Activated CD4-positive, alpha-beta T cell treated with anti-CD3 and anti-CD28 coated beads, Interleukin-2, amount 10 ng/mL, durations not matched to agents 7 days and 5 days (primary cell): ENCODE results near the gene MYO18A. TPM values are rescaled to one million over a fixed set of nuclear protein-coding genes. Genes with fewer than 3 reads are reported as not detected.

ENCODE experiments used
- CTCF ChIA-PET: fragments of 350-600 bp; sonication (Branson Sonifier 250); formaldehyde crosslinking; loops from one replicate; lab custom pipeline; 2021; ENCODE audit warnings: antibody characterized with exemption; lab: Charles Lee
- POLR2A ChIA-PET: fragments of 350-600 bp; sonication (Branson Sonifier 250); formaldehyde crosslinking; loops from one replicate; lab custom pipeline; 2021; ENCODE audit warnings: antibody characterized with exemption; lab: Charles Lee
- DNase-seq: peaks from one replicate; pipeline ENCODE4 v3.0.0-alpha.2; 2020
- H3K27ac Mint-ChIP-seq: one replicate; pipeline ENCODE4 v1.8.0; 2021; ENCODE audit warnings: mild to moderate bottlenecking, moderate library complexity, mixed read lengths
- H3K27me3 Mint-ChIP-seq: one replicate; pipeline ENCODE4 v1.8.0; 2021; ENCODE audit warnings: mixed read lengths
- H3K36me3 Mint-ChIP-seq: one replicate; pipeline ENCODE4 v1.8.0; 2021; ENCODE audit warnings: low read depth, mixed read lengths
- H3K4me1 Mint-ChIP-seq: one replicate; pipeline ENCODE4 v1.8.0; 2021; ENCODE audit warnings: mixed read lengths
- H3K4me3 Mint-ChIP-seq: one replicate; pipeline ENCODE4 v1.8.0; 2021; ENCODE audit warnings: mild to moderate bottlenecking, moderate library complexity, mixed read lengths
- H3K9me3 Mint-ChIP-seq: one replicate; pipeline ENCODE4 v1.8.0; 2021; ENCODE audit warnings: mixed read lengths
- total RNA-seq, 2 experiments: library from RNA; stranded (reverse); gene quantifications; one replicate each; pipeline ENCODE4 v1.2.3, GENCODE V29; 2021

MYO18A gene
- total RNA-seq, 2 experiments from 2014 or later, result 82.2 to 101 TPM

- Mint-ChIP-seq H3K27ac (no peak overlapping the region), H3K9me3 (peaks cover 10% of the 10 kb centered on the region), H3K4me3 (no peak overlapping the region), H3K4me1 (no peaks in the 10 kb centered on the region), H3K36me3 (peaks cover 3% of the 10 kb centered on the region), H3K27me3 (peaks cover 45% of the 10 kb centered on the region)
- ChIA-PET POLR2A (no interaction called here), CTCF (interaction anchor here (1.8 kb wide), 1 partner anchor 16 kb away, joined by 4 read pairs; no protein-coding TSS in a partner anchor)
- no peak for DNase-seq
Measured at GRCh38 chr17:29032013-29032856, 148.0 kb downstream of the MYO18A start.

GRCh38 chr17:29031488-29031887 is 148.7 kb downstream of the MYO18A start:
- Mint-ChIP-seq H3K9me3 (peaks cover 10% of the 10 kb centered on the region), H3K36me3 (peaks cover 3% of the 10 kb centered on the region), H3K4me1 (no peaks in the 10 kb centered on the region), H3K27me3 (peaks cover 49% of the 10 kb centered on the region), H3K27ac (no peak overlapping the region), H3K4me3 (no peak overlapping the region)
- ChIA-PET POLR2A (no interaction called here), CTCF (no interaction called here)
- DNase-seq, result no peak

- no peaks in the 10 kb centered on the region for H3K36me3 Mint-ChIP-seq
- CTCF ChIA-PET, result interaction anchor here (0.6 kb wide), 1 partner anchor 77 kb away, joined by 3 read pairs; no protein-coding TSS in a partner anchor
- H3K27me3 Mint-ChIP-seq, result peaks cover 39% of the 10 kb centered on the region
Measured at GRCh38 chr17:29024316-29024952, 155.8 kb downstream of the MYO18A start.

DNA sequence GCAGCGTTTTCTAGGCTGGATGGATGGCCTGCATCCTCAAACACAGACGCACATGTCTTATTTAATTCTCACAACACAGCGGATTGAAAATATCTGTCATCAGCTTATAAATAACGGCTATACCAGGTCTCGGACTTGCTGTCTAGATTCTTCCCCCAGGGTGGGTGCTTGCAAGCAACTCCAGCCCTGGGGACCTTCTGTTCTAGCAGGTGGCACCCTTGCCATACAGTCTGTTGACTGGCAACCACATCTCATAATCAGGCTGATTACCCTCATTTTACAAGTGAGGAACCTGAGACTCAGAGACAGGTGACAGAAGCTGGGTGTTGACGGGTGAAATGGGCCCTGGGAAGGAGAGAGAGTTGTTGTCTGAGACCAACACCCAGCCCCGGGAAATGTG is 158.1 kb downstream of the MYO18A start:
- DNase-seq, result no peak
- ChIA-PET CTCF (no interaction called here), POLR2A (no interaction called here)
- no peak overlapping the region for H3K27ac Mint-ChIP-seq
- no peak overlapping the region for H3K4me3 Mint-ChIP-seq
- H3K9me3 Mint-ChIP-seq, result no peaks in the 10 kb centered on the region
- no peaks in the 10 kb centered on the region for H3K36me3 Mint-ChIP-seq
- H3K27me3 Mint-ChIP-seq, result peaks cover 54% of the 10 kb centered on the region
- peaks cover 5% of the 10 kb centered on the region for H3K4me1 Mint-ChIP-seq

More at GRCh38 chr17:29024316-29024952, 155.8 kb downstream of the MYO18A start:
- POLR2A ChIA-PET, result no interaction called here
- no peak overlapping the region for H3K27ac Mint-ChIP-seq
- H3K4me1 Mint-ChIP-seq, result peaks cover 3% of the 10 kb centered on the region
- no peaks in the 10 kb centered on the region for H3K9me3 Mint-ChIP-seq
- no peak for DNase-seq
- H3K4me3 Mint-ChIP-seq, result no peak overlapping the region

DNA sequence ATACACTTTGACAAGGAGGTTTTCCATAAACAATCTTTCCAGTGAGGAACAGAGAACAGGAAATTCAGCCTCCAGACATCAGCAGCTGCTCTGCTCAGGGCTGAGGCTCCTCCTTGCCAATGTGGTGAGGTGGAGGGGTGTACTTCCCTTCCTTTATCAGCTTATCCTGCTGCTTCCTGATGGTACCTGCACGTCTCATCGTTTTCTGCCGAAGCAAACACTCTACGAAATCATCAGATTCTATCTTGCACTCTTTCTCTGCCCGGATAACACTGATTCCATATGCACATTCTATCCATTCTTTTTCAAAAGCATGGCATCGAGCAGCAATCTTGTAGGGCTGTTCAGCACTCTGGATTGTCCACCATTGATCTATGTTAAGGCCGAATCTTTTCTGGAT is 159.0 kb downstream of the MYO18A start:
- Mint-ChIP-seq H3K27me3 (peaks cover 52% of the 10 kb centered on the region), H3K4me3 (no peak overlapping the region), H3K4me1 (peaks cover 5% of the 10 kb centered on the region), H3K36me3 (no peaks in the 10 kb centered on the region), H3K27ac (no peak overlapping the region), H3K9me3 (no peaks in the 10 kb centered on the region)
- DNase-seq, result no peak
- POLR2A ChIA-PET, result no interaction called here
- CTCF ChIA-PET, result no interaction called here

Other genes starting within 250 kb of the MYO18A start
- 10 to 100 TPM; 72.3 to 78.1 TPM for gene PHF12, start 228.9 kb downstream of the MYO18A start, total RNA-seq
- gene SEZ6, start 174.4 kb downstream of the MYO18A start, total RNA-seq, result not detected
- 1 to 10 TPM; 1.6 to 1.7 TPM for gene PIPOX, start 137.3 kb downstream of the MYO18A start, total RNA-seq
- gene CRYBA1, start 66.5 kb upstream of the MYO18A start, total RNA-seq, result not detected
- gene NUFIP2, start 113.8 kb upstream of the MYO18A start, total RNA-seq, result 10 to 100 TPM; 66.9 to 85.4 TPM
- gene TAOK1, start 210.0 kb upstream of the MYO18A start, total RNA-seq, result 10 to 100 TPM; 46.5 to 47.7 TPM